Karpas-422 (cell line): ENCODE measurements around the gene ZNF155. TPM values are rescaled to one million over a fixed set of nuclear protein-coding genes. Genes with fewer than 3 reads are reported as not detected.

Experiments
- DNase-seq: peaks from one replicate; pipeline ENCODE4 v3.0.0-alpha.2; 2015
- H2AFZ ChIP-seq: fragments of 200-600 bp; sonication (generic); 2 replicates; pipeline ENCODE4 v1.6.1; 2014; ENCODE audit warnings: antibody characterized with exemption, low read length, mixed read lengths
- H3K27ac ChIP-seq: fragments of 200-600 bp; sonication (generic); 2 replicates; pipeline ENCODE4 v1.5.1; 2014; ENCODE audit warnings: mild to moderate bottlenecking, low read length, moderate library complexity
- H3K27me3 ChIP-seq: fragments of 200-600 bp; sonication (generic); 2 replicates; pipeline ENCODE4 v1.6.1; 2014; ENCODE audit warnings: low read length, mixed read lengths
- H3K36me3 ChIP-seq: fragments of 200-600 bp; sonication (generic); 2 replicates; pipeline ENCODE4 v1.6.1; 2014; ENCODE audit warnings: low read length, mixed read lengths; ENCODE audit not compliant: insufficient read depth
- H3K4me1 ChIP-seq: fragments of 200-600 bp; sonication (generic); 2 replicates; pipeline ENCODE4 v1.6.1; 2014; ENCODE audit warnings: mild to moderate bottlenecking, low read length, mixed read lengths
- H3K4me2 ChIP-seq: fragments of 200-600 bp; sonication (generic); 2 replicates; pipeline ENCODE4 v1.6.1; 2014; ENCODE audit warnings: low read length, low read depth, mild to moderate bottlenecking; ENCODE audit not compliant: poor library complexity, severe bottlenecking
- H3K4me3 ChIP-seq: fragments of 200-600 bp; sonication (generic); 2 replicates; pipeline ENCODE4 v1.5.1; 2014; ENCODE audit warnings: mild to moderate bottlenecking, antibody characterized with exemption, low read length, mixed read lengths
- H3K79me2 ChIP-seq: fragments of 200-600 bp; sonication (generic); 2 replicates; pipeline ENCODE4 v1.6.1; 2014; ENCODE audit warnings: mild to moderate bottlenecking, low read length, mixed read lengths
- H3K9ac ChIP-seq: fragments of 200-600 bp; sonication (generic); 2 replicates; pipeline ENCODE4 v1.6.0; 2014; ENCODE audit warnings: low read length
- H3K9me2 ChIP-seq: fragments of 200-600 bp; sonication (generic), shearing (Covaris generic); replicated peaks from 2 replicates; pipeline ENCODE4 v1.6.0; 2014; ENCODE audit warnings: mild to moderate bottlenecking, low read length, moderate library complexity; ENCODE audit not compliant: insufficient read depth
- H3K9me3 ChIP-seq: fragments of 300-700, 200-600 bp; sonication (generic); 2 replicates; pipeline ENCODE4 v1.6.1; 2014; ENCODE audit warnings: low read length, mixed read lengths
- H4K20me1 ChIP-seq: fragments of 200-600 bp; sonication (generic); 2 replicates; pipeline ENCODE4 v1.6.1; 2014; ENCODE audit warnings: mild to moderate bottlenecking, antibody characterized with exemption, low read length, low read depth; ENCODE audit not compliant: insufficient read depth
- small RNA-seq: library from RNA; depleted of rRNA; stranded (forward); fragments of <200 nt; gene quantifications from one replicate; pipeline ENCODE3, GENCODE V24; 2014
- total RNA-seq: library from RNA; depleted of rRNA; stranded (reverse); fragments of >200 nt; shearing (Covaris generic); gene quantifications from 2 replicates; pipeline ENCODE4 v1.2.3, GENCODE V29; 2014; ENCODE audit warnings: low replicate concordance; rRNA removed

The ZNF155 gene
- total RNA-seq, 1 experiment from 2014 or later: not detected

DNA sequence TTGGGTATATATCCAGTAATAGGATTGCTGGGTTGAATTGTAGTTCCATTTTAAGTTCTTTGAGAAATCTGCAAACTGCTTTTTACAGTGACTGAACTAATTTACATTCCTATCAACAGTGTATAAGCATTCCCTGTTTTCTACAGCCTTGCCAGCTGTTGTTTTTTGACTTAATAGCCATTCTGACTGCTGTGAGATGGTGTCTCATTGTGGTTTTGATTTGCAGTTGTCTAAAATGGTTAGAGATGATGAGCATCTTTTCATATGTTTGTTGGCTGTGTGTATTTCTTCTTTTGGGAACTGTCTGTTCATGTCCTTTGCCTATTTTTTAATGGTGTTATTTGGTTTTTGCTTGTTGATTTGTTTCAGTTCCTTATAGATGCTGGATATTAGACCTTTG lies 37.2 kb downstream of the ZNF155 start:
- Histone ChIP-seq H3K4me2 (no peak overlapping the region), H3K4me3 (no peak overlapping the region), H3K27ac (no peak overlapping the region), H2AFZ (no peak overlapping the region), H3K9me3 (0 out of 2 replicates have a peak, but pooled peaks cover 3% of the 10 kb centered on the region), H3K9me2 (no peaks in the 10 kb centered on the region), H3K36me3 (no peaks in the 10 kb centered on the region), H4K20me1 (no peaks in the 10 kb centered on the region), H3K9ac (no peak overlapping the region), H3K79me2 (no peaks in the 10 kb centered on the region), H3K4me1 (peaks cover 7% of the 10 kb centered on the region), H3K27me3 (no peaks in the 10 kb centered on the region)
- DNase-seq: no peak

DNA sequence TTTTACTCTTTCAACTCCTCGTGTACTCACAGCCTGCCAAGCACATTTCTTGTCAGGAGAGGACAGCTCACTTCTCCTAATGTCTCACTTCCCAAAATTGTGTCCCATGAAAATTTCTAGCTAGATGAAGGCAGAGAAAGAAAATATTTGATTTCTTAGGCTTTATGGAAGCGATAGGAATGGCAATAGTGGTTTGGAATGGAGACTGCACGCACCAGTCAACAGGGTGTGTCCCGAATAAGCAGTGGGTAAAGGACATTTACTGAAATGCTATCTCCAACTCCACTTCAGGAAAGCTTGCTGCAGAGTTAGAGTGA lies 40.9 kb downstream of the ZNF155 start:
- Histone ChIP-seq H4K20me1 (no peaks in the 10 kb centered on the region), H3K9ac (0 out of 2 replicates have a peak overlapping the region, but pooled peaks have one; percentile 19), H3K27me3 (no peaks in the 10 kb centered on the region), H2AFZ (peak overlapping the region; percentile 97), H3K9me2 (no peaks in the 10 kb centered on the region), H3K4me1 (peaks cover 7% of the 10 kb centered on the region), H3K4me3 (peak overlapping the region; percentile 72; the same call in 1 of the 2 replicates), H3K9me3 (peaks cover 4% of the 10 kb centered on the region), H3K27ac (no peak overlapping the region), H3K36me3 (peaks cover 11% of the 10 kb centered on the region), H3K4me2 (peak overlapping the region; percentile 65), H3K79me2 (no peaks in the 10 kb centered on the region)
- no peak for DNase-seq

DNA sequence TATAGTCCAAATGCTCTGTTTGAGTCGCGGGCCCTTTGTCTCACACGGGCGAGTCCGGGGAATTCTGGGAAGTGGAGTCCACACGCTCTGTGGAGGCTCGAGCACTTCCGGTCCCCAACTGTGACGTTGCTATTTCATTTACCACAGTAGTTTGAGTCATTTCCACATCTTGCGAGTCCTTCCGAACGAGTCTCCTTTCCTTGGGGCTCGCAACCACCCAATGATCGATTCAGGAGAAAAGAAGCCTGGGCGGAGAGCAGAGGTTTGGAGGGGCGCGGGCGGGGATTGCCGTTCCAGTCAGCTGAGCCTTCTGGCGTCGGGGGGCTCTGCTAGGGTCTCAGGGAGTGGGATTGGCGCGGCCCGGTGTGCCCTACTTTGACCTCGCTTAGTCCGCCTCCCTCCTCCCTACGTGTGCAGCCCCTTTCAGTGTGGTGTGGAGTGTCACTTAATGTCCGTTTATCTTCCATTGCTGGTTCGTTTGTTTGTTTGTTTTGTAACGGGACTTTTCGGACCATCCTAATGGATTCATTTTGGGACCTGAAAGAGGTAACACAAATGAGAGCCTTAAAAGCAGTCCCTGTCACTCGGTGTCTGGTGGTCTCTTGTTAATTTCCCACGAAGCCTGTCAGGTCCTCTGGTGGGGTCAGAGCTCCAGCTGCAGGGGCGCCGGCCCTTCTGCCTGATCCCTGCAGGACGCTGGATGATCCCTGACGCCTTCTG lies 41.4 kb downstream of the ZNF155 start, which contains the start of gene ZNF222:
Gene ZNF222 (plus strand): TSS at position 163 of the 720 bp plus-strand sequence. CDS start 58 bp downstream, at position 221.
- peak; percentile 86 for DNase-seq
- Histone ChIP-seq H3K4me1 (peaks cover 7% of the 10 kb centered on the region), H3K79me2 (no peaks in the 10 kb centered on the region), H3K9ac (peak within 1 kb of the TSS; percentile 70), H2AFZ (peak within 1 kb of the TSS; percentile 97), H4K20me1 (no peaks in the 10 kb centered on the region), H3K4me2 (peak within 1 kb of the TSS; percentile 65), H3K27ac (no peak within 1 kb of the TSS), H3K9me2 (no peaks in the 10 kb centered on the region), H3K27me3 (no peaks in the 10 kb centered on the region), H3K36me3 (peaks cover 11% of the 10 kb centered on the region), H3K4me3 (peak within 1 kb of the TSS; percentile 72), H3K9me3 (peaks cover 9% of the 10 kb centered on the region)

DNA sequence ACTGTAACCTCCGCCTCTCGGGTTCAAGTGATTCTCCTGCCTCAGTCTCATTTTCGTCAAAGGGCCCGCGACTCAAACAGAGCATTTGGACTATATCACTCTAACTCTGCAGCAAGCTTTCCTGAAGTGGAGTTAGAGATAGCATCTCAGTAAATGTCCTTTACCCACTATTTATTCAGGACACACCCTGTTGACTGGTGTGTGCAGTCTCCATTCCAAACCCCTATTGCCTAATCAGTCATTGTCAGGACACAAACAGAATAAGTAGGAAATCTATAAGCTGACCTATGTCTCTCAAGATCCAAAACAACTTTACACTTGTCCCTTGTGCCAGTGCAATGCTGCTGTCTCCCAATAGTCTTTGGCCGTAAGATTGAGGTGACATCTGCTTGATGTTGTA lies 42.6 kb downstream of the ZNF155 start:
- H3K4me1 ChIP-seq: peaks cover 7% of the 10 kb centered on the region

DNA sequence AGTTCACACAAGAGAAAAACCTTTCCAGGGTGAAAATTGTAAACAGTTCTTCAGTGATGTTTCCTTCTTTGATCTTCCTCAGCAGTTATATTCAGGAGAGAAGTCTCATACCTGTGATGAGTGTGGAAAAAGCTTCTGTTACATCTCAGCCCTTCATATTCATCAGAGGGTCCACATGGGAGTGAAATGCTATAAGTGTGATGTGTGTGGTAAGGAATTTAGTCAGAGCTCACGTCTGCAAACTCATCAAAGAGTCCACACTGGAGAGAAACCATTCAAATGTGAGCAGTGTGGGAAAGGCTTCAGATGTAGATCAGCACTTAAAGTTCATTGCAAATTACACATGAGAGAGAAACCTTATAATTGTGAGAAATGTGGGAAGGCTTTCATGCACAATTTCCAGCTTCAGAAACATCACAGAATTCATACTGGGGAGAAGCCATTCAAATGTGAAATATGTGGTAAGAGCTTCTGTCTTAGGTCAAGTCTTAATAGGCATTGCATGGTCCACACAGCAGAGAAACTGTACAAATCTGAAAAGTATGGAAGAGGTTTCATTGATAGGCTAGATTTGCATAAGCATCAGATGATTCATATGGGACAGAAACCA lies 48.1 kb downstream of the ZNF155 start:
- no peak for DNase-seq
- Histone ChIP-seq H3K27ac (no peak overlapping the region), H3K36me3 (peaks cover 22% of the 10 kb centered on the region), H3K4me1 (no peaks in the 10 kb centered on the region), H3K79me2 (no peaks in the 10 kb centered on the region), H3K9ac (no peak overlapping the region), H3K9me3 (peaks cover 26% of the 10 kb centered on the region), H3K4me3 (no peak overlapping the region), H4K20me1 (no peaks in the 10 kb centered on the region), H3K27me3 (no peaks in the 10 kb centered on the region), H2AFZ (no peak overlapping the region), H3K4me2 (no peak overlapping the region), H3K9me2 (no peaks in the 10 kb centered on the region)

More for the DNA sequence above, 42.6 kb downstream of the ZNF155 start:
- H3K4me2 ChIP-seq: no peak overlapping the region
- no peak overlapping the region for H3K4me3 ChIP-seq
- H3K27me3 ChIP-seq: no peaks in the 10 kb centered on the region
- no peaks in the 10 kb centered on the region for H3K9me2 ChIP-seq
- H2AFZ ChIP-seq: no peak overlapping the region
- H3K9ac ChIP-seq: no peak overlapping the region
- H3K9me3 ChIP-seq: peaks cover 14% of the 10 kb centered on the region
- DNase-seq: no peak
- no peak overlapping the region for H3K27ac ChIP-seq
- peaks cover 15% of the 10 kb centered on the region for H3K36me3 ChIP-seq
- H3K79me2 ChIP-seq: no peaks in the 10 kb centered on the region
- no peaks in the 10 kb centered on the region for H4K20me1 ChIP-seq

DNA sequence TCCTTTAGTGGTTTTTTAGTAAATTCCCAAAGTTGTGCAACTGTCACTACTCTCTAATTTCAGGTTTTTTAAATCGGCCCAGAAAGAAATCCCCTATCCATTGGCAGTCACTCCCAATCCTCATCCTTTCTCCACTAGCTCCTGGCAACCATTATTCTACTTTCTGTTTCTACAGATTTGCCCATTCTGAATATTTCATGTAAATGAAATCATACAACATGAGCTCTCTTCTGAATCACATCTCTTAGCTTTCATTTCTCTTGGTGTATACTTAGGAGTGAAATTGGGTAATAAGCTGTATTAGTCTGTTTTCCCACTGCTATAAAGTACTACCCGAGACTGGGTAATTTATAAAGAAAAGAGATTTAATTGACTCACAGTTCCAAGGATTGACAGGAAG lies 58.2 kb downstream of the ZNF155 start:
- H3K4me2 ChIP-seq: no peak overlapping the region
- no peaks in the 10 kb centered on the region for H3K9me2 ChIP-seq
- no peak overlapping the region for H2AFZ ChIP-seq
- no peak overlapping the region for H3K4me3 ChIP-seq
- DNase-seq: no peak
- H3K4me1 ChIP-seq: no peaks in the 10 kb centered on the region
- H4K20me1 ChIP-seq: no peaks in the 10 kb centered on the region
- H3K27ac ChIP-seq: no peak overlapping the region
- H3K9ac ChIP-seq: no peak overlapping the region
- H3K36me3 ChIP-seq: no peaks in the 10 kb centered on the region
- no peaks in the 10 kb centered on the region for H3K79me2 ChIP-seq
- H3K27me3 ChIP-seq: no peaks in the 10 kb centered on the region
- H3K9me3 ChIP-seq: no peaks in the 10 kb centered on the region

Small RNAs within 50 kb of the gene (small RNA-seq; reads per million reads assigned to genes)
- not detected for gene AC006213.5

Other genes starting within 250 kb of the ZNF155 start
- gene SMG9, start 229.2 kb upstream of the ZNF155 start, total RNA-seq: 11.0 and 27.8 TPM in 2 replicates
- gene KCNN4, start 203.2 kb upstream of the ZNF155 start, total RNA-seq: 0.32 TPM in 1 of 2 replicates, not detected in the other
- not detected in 2 replicates for gene LYPD5, start 181.7 kb upstream of the ZNF155 start, total RNA-seq
- gene ZNF283, start 156.9 kb upstream of the ZNF155 start, total RNA-seq: 14.4 and 18.5 TPM in 2 replicates
- gene ZNF404, start 100.2 kb upstream of the ZNF155 start, total RNA-seq: 0.22 and 2.6 TPM in 2 replicates
- 17.5 and 21.7 TPM in 2 replicates for gene ZNF45, start 48.9 kb upstream of the ZNF155 start, total RNA-seq
- gene ZNF221, start 33.0 kb upstream of the ZNF155 start, total RNA-seq: 0.19 TPM in 1 of 2 replicates, not detected in the other
- 2.9 and 4.3 TPM in 2 replicates for gene ZNF230, start 18.8 kb downstream of the ZNF155 start, total RNA-seq
- gene ZNF222, start 41.2 kb downstream of the ZNF155 start, total RNA-seq: 1.6 and 1.7 TPM in 2 replicates
- gene ZNF223, start 67.8 kb downstream of the ZNF155 start, total RNA-seq: 0.65 TPM in 1 of 2 replicates, not detected in the other
- gene ZNF284, start 88.0 kb downstream of the ZNF155 start, total RNA-seq: not detected in 2 replicates
- 25.3 and 56.1 TPM in 2 replicates for gene ZNF224, start 110.2 kb downstream of the ZNF155 start, total RNA-seq
- 5.1 and 5.2 TPM in 2 replicates for gene ZNF225, start 129.2 kb downstream of the ZNF155 start, total RNA-seq
- gene ZNF234, start 157.4 kb downstream of the ZNF155 start, total RNA-seq: 2.0 and 3.0 TPM in 2 replicates
- 10.7 and 26.6 TPM in 2 replicates for gene ZNF226, start 180.9 kb downstream of the ZNF155 start, total RNA-seq
- 28.4 and 29.5 TPM in 2 replicates for gene ZNF227, start 228.3 kb downstream of the ZNF155 start, total RNA-seq